Gastrocnemius medialis (tissue), 4 donors: ENCODE measurements around the gene NLGN1. TPM values are rescaled to one million over a fixed set of nuclear protein-coding genes. Genes with fewer than 3 reads are reported as not detected.

Experiments
- ATAC-seq, 2 donors: fragments of 150-250 bp; one replicate each; pipeline ENCODE4 v1.9.1; 2016
- DNase-seq, 2 donors: peaks; one replicate each; pipeline ENCODE4 v3.0.0-alpha.2; 2019
- H3K27ac ChIP-seq, 4 donors: fragments of 200-600 bp; sonication (generic); 1 replicate in 1 of 4; 2 replicates in 3 of 4; pipeline ENCODE4 v1.5.1; 2016 to 2018; ENCODE audit warnings: mild to moderate bottlenecking in 2 of 4, moderate library complexity in 1 of 4
- H3K27me3 ChIP-seq, 3 donors: fragments of 200-600 bp; sonication (generic) in 2 of 3; 1 replicate in 1 of 3; 2 replicates in 2 of 3; pipeline versions ENCODE4 v1.5.1 to v1.6.0; 2016 to 2019; ENCODE audit warnings: mild to moderate bottlenecking in 1 of 3, moderate library complexity in 1 of 3
- H3K36me3 ChIP-seq, 2 donors: fragments of 200-600 bp; sonication (generic) in 1 of 2; one replicate each; pipeline ENCODE4 v1.5.1; 2017 to 2018
- H3K4me1 ChIP-seq, 2 donors: fragments of 200-600 bp; sonication (generic) in 1 of 2; one replicate each; pipeline ENCODE4 v1.5.1; 2016 to 2017; ENCODE audit warnings: mild to moderate bottlenecking in 2 of 2
- H3K4me3 ChIP-seq, 4 donors: fragments of 200-600 bp; sonication (generic) in 3 of 4; 1 replicate in 1 of 4; 2 replicates in 3 of 4; pipeline ENCODE4 v1.5.1; 2016 to 2019; ENCODE audit warnings: mild to moderate bottlenecking in 2 of 4
- H3K9me3 ChIP-seq, 3 donors: fragments of 200-600 bp; sonication (generic) in 2 of 3; 1 replicate in 1 of 3; 2 replicates in 2 of 3; pipeline ENCODE4 v1.5.1; 2016 to 2019
- POLR2A ChIP-seq, 2 donors: fragments of 450-650 bp; IDR thresholded peaks; one replicate each; pipeline ENCODE4 v1.6.1; 2017; ENCODE audit warnings: antibody characterized with exemption in 2 of 2, mild to moderate bottlenecking in 2 of 2, moderate library complexity in 2 of 2
- in situ Hi-C, 4 donors: fragments of 200-750 bp; cut with MboI; loops; one replicate each; pipeline versions ENCODE4 v1.15.0 to v1.8.0; 2017; ENCODE audit warnings: low sequenced_read_pairs in 4 of 4
- intact Hi-C: fragments of 100-400 bp; cut with DNase I; formaldehyde crosslinking; loops from one replicate; pipeline ENCODE4 v1.15.1; 2023; ENCODE audit warnings: low total_unique reads
- total RNA-seq, 4 donors: library from RNA; depleted of rRNA; stranded (reverse); fragments of >200 nt; gene quantifications; one replicate each; pipeline versions ENCODE4 v1.1.0 to v1.2.3, GENCODE V29; 2016
- TF ChIP-seq, protein P1 (sequence below), 5 experiments: fragments of 450-650 bp in 3 of 5; fragments of 200-600 bp in 2 of 5; sonication (generic) in 2 of 5; IDR thresholded peaks in 4 of 5; conservative IDR thresholded peaks in 1 of 5; 1 replicate in 4 of 5; 2 replicates in 1 of 5; pipeline ENCODE4 v1.5.1; 2016 to 2019; ENCODE audit warnings: antibody characterized with exemption in 5 of 5, mild to moderate bottlenecking in 3 of 5, moderate library complexity in 3 of 5

NLGN1 gene
- total RNA-seq, 4 donors from 2014 or later = 0.52 to 1.9 (median 1.1) TPM

DNA sequence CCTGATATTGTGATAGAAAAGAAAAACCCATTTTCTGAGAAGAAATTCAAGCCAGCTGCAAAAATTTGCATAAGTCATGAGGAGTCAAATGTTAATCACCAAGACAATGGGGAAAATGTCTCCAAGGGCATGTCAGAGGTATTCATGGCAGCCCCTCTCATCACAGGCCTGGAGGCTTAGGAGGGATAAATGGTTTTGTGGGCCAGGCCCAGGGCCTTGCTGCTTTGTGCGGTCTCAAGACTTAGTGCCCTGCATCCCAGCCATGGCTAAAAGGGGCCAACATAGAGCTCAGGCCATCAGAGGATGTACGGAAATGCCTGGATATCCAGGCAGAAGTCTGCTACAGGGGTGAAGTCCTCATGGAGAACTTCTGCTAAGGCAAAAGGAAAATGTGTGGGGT is 631.1 kb downstream of the NLGN1 start:
- ATAC-seq (no peak), DNase-seq (no peak)
- H3K4me1 ChIP-seq = no peaks in the 10 kb centered on the region
- intact Hi-C loops (no loop called here), in situ Hi-C loops (no loop called here)
- H3K9me3 ChIP-seq = no peaks in the 10 kb centered on the region
- no peaks in the 10 kb centered on the region for H3K36me3 ChIP-seq
- no peaks in the 10 kb centered on the region for H3K27me3 ChIP-seq
- no peak overlapping the region for H3K4me3 ChIP-seq
- no peak for TF ChIP-seq POLR2A (IDR thresholded peaks at IDR 0.05)
- TF ChIP-seq, protein P1, sequence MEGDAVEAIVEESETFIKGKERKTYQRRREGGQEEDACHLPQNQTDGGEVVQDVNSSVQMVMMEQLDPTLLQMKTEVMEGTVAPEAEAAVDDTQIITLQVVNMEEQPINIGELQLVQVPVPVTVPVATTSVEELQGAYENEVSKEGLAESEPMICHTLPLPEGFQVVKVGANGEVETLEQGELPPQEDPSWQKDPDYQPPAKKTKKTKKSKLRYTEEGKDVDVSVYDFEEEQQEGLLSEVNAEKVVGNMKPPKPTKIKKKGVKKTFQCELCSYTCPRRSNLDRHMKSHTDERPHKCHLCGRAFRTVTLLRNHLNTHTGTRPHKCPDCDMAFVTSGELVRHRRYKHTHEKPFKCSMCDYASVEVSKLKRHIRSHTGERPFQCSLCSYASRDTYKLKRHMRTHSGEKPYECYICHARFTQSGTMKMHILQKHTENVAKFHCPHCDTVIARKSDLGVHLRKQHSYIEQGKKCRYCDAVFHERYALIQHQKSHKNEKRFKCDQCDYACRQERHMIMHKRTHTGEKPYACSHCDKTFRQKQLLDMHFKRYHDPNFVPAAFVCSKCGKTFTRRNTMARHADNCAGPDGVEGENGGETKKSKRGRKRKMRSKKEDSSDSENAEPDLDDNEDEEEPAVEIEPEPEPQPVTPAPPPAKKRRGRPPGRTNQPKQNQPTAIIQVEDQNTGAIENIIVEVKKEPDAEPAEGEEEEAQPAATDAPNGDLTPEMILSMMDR (IDR thresholded peaks at IDR 0.05 in 4 of 5, conservative IDR thresholded peaks at IDR 0.05 in 1 of 5) = no peak
- no peak overlapping the region for H3K27ac ChIP-seq

DNA sequence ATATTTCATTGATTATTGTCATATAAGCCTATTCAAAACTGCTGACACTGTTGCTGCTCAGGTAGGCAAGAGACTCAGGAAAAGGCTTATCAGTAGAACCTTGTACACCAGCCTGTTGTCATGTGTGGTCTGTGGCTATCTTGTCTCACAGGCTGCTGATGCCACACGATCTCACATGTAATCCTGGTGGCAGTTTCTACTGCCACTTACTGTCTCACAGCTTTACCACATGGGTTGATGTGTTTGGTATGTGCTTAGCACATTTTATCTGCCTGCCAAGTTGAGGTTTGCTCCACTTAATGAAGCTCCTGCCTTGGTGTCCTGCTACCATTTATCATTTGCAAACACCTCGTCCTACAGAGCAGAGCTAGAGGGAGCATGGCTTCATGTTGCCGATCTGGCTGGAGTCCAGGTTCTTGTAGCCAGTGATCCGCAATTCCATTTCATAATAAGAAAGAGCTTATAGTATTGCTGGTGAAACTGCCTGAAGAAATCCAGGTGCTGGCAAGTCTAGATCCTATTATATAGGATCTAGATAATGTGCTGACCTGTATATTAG is 637.9 kb downstream of the NLGN1 start:
- Histone ChIP-seq H3K4me3 (no peak overlapping the region), H3K36me3 (no peaks in the 10 kb centered on the region), H3K27me3 (no peaks in the 10 kb centered on the region), H3K27ac (no peak overlapping the region), H3K9me3 (no peaks in the 10 kb centered on the region), H3K4me1 (no peaks in the 10 kb centered on the region)
- in situ Hi-C loops (no loop called here), intact Hi-C loops (no loop called here)
- DNase-seq (no peak), ATAC-seq (no peak)
- TF ChIP-seq POLR2A (IDR thresholded peaks at IDR 0.05) = no peak
- TF ChIP-seq, protein P1 (IDR thresholded peaks at IDR 0.05 in 4 of 5, conservative IDR thresholded peaks at IDR 0.05 in 1 of 5) = no peak

DNA sequence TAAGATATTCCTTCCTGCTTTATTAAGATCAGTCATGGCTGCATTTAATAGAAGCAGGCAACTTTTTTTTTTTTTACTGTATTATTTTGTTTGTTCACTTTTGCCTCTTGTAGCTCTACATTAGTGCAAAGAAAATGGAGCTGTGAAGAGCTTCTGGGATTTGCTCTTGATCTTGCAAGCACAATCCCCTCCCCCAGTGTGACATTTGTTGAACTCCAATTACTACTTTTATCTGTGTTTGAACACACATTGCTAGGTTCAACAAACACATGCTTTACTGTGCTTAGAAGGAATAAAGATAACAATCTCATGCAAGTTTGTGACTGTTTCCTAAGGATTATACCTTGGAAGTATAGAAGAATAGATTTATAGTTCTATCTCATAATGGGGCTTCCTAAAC is 648.8 kb downstream of the NLGN1 start:
- TF ChIP-seq POLR2A (IDR thresholded peaks at IDR 0.05) = no peak
- TF ChIP-seq, protein P1 (IDR thresholded peaks at IDR 0.05 in 4 of 5, conservative IDR thresholded peaks at IDR 0.05 in 1 of 5) = no peak
- no peaks in the 10 kb centered on the region for H3K36me3 ChIP-seq
- in situ Hi-C loops (no loop called here), intact Hi-C loops (no loop called here)
- H3K27ac ChIP-seq = no peak overlapping the region
- no peak for ATAC-seq
- no peaks in the 10 kb centered on the region for H3K9me3 ChIP-seq
- H3K4me3 ChIP-seq = no peak overlapping the region
- H3K27me3 ChIP-seq = no peaks in the 10 kb centered on the region
- no peak for DNase-seq
- H3K4me1 ChIP-seq = no peaks in the 10 kb centered on the region

DNA sequence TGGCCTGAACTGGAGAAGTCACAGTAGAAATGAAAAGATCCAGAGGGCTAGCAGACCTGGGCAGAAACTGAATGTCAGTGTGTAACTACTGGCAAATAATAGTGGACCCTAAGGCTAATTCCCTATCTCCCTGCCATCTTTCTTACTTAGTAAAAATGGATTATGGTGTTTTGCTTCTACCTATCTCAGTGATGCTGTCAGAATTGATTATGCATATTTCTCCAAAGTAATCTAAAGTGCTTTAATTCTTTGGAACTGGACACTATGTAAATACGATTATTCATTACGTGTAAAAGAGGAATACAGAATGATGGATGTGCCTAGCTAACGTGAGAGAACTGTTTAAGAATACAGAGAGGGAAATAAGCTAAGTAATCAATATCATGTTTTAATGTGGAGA is 651.9 kb downstream of the NLGN1 start:
- ATAC-seq = no peak

More for the DNA sequence above, 651.9 kb downstream of the NLGN1 start:
- Histone ChIP-seq H3K9me3 (no peaks in the 10 kb centered on the region), H3K4me3 (no peak overlapping the region), H3K36me3 (no peaks in the 10 kb centered on the region), H3K4me1 (no peaks in the 10 kb centered on the region), H3K27me3 (no peaks in the 10 kb centered on the region), H3K27ac (no peak overlapping the region)
- in situ Hi-C loops (no loop called here), intact Hi-C loops (no loop called here)
- TF ChIP-seq, protein P1 (IDR thresholded peaks at IDR 0.05 in 4 of 5, conservative IDR thresholded peaks at IDR 0.05 in 1 of 5) = no peak
- TF ChIP-seq POLR2A (IDR thresholded peaks at IDR 0.05) = no peak
- no peak for DNase-seq
